ENCODE results near the gene DOC2A. TPM values are rescaled to one million over a fixed set of nuclear protein-coding genes. Genes with fewer than 3 reads are reported as not detected.
"Not testable (repeated sequence)": the region's sequence is repeated elsewhere in the genome, so short reads cannot be mapped to it uniquely, and the experiment has no call there.

The DOC2A gene
- total and polyA plus RNA-seq, 7 experiments from 2014 or later, result 0.18 to 0.54 (median 0.46) TPM; not detected in 4

- no peaks in the 10 kb centered on the region for H3K36me3 ChIP-seq (ENCODE audit: control insufficient read depth in 2 of 3, insufficient read depth in 3 of 3, low read length in 3 of 3)
- no peak overlapping the region for H3K27ac ChIP-seq (ENCODE audit: low read depth, low read length)
- intact Hi-C loops (cut with micrococcal nuclease), result no loop called here
- H3K9me3 ChIP-seq (ENCODE audit: control insufficient read depth in 2 of 3, low read length in 3 of 3), result no peaks in the 10 kb centered on the region
- CTCF ChIA-PET, result interaction anchor here (1.6 kb wide), 1 partner anchor 316 kb away, joined by 5 read pairs; no protein-coding TSS in a partner anchor
- POLR2A ChIA-PET, result interaction anchor here (1.1 kb wide), 1 partner anchor 354 kb away, joined by 3 read pairs; no protein-coding TSS in a partner anchor
- no peak overlapping the region for H3K4me3 Mint-ChIP-seq
- H3K4me1 Mint-ChIP-seq, result peaks cover 9 to 19% (median 14%) of the 10 kb centered on the region in 7 donors
- no peaks in the 10 kb centered on the region for H3K36me3 Mint-ChIP-seq
- H3K9me3 Mint-ChIP-seq, result peaks cover 0 to 3% (median 0%) of the 10 kb centered on the region in 11 donors
- ATAC-seq (no peak), DNase-seq (no peak)
- no peak overlapping the region for H3K4me3 ChIP-seq (ENCODE audit: low read length)
- peaks cover 0 to 43% (median 5%) of the 10 kb centered on the region in 5 donors for H3K27me3 Mint-ChIP-seq
- peaks cover 7 to 8% of the 10 kb centered on the region in 2 donors for H3K4me1 ChIP-seq (ENCODE audit: control insufficient read depth in 2 of 2, insufficient read depth in 2 of 2, low read length in 2 of 2)
- peaks cover 0 to 4% of the 10 kb centered on the region in 2 donors for H3K27me3 ChIP-seq (ENCODE audit: control insufficient read depth in 2 of 2, insufficient read depth in 2 of 2, low read length in 2 of 2)
- no peak overlapping the region for H3K27ac Mint-ChIP-seq
Observed at GRCh38 chr16:30016555-30017276, 5.9 kb upstream of the DOC2A start.

- H3K27ac ChIP-seq (ENCODE audit: low read depth, low read length); H3K36me3 Mint-ChIP-seq; H3K4me1 ChIP-seq (ENCODE audit: control insufficient read depth in 2 of 2, insufficient read depth in 2 of 2, low read length in 2 of 2); H3K9me3 Mint-ChIP-seq; DNase-seq; intact Hi-C loops (cut with micrococcal nuclease); H3K27me3 ChIP-seq (ENCODE audit: control insufficient read depth in 2 of 2, insufficient read depth in 2 of 2, low read length in 2 of 2); ATAC-seq; H3K36me3 ChIP-seq (ENCODE audit: control insufficient read depth in 2 of 3, insufficient read depth in 3 of 3, low read length in 3 of 3); H3K4me3 Mint-ChIP-seq; H3K4me3 ChIP-seq (ENCODE audit: low read length); CTCF ChIA-PET; H3K9me3 ChIP-seq (ENCODE audit: control insufficient read depth in 2 of 3, low read length in 3 of 3): not testable (repeated sequence)
- Mint-ChIP-seq H3K27me3 (peaks cover 0 to 42% (median 6%) of the 10 kb centered on the region in 5 donors), H3K27ac (peak overlapping the region in 1 of 9 donors; percentile 56), H3K4me1 (peaks cover 4 to 11% (median 6%) of the 10 kb centered on the region in 7 donors)
- POLR2A ChIA-PET, result interaction anchor here (0.7 to 1.1 kb wide), 3 partner anchors 27 to 353 kb away, joined by 3 read pairs; no protein-coding TSS in a partner anchor
Observed at GRCh38 chr16:30015450-30015849, 4.6 kb upstream of the DOC2A start.

- H3K9me3 ChIP-seq (ENCODE audit: control insufficient read depth in 2 of 3, low read length in 3 of 3); H3K36me3 ChIP-seq (ENCODE audit: control insufficient read depth in 2 of 3, insufficient read depth in 3 of 3, low read length in 3 of 3); DNase-seq; H3K36me3 Mint-ChIP-seq; intact Hi-C loops (cut with micrococcal nuclease); H3K27ac ChIP-seq (ENCODE audit: low read depth, low read length); H3K27ac Mint-ChIP-seq; H3K4me1 ChIP-seq (ENCODE audit: control insufficient read depth in 2 of 2, insufficient read depth in 2 of 2, low read length in 2 of 2); H3K4me3 ChIP-seq (ENCODE audit: low read length); H3K9me3 Mint-ChIP-seq; ATAC-seq; POLR2A ChIA-PET; H3K27me3 ChIP-seq (ENCODE audit: control insufficient read depth in 2 of 2, insufficient read depth in 2 of 2, low read length in 2 of 2): not testable (repeated sequence)
- Mint-ChIP-seq H3K27me3 (peaks cover 0 to 48% (median 6%) of the 10 kb centered on the region in 5 donors), H3K4me1 (peaks cover 4 to 11% (median 5%) of the 10 kb centered on the region in 7 donors), H3K4me3 (peak overlapping the region in 5 of 10 donors; percentile 32 to 87 (median 74))
- CTCF ChIA-PET, result interaction anchor here (0.6 to 0.7 kb wide), 3 partner anchors 31 to 390 kb away, joined by 3 to 4 read pairs (median 4); no protein-coding TSS in a partner anchor
Observed at GRCh38 chr16:30012598-30012997, 1.8 kb upstream of the DOC2A start.

GRCh38 chr16:30011714-30012504 is 1.1 kb upstream of the DOC2A start:
- DNase-seq, result no peak
- ChIA-PET POLR2A (no interaction called here), CTCF (interaction anchor here (0.7 kb wide), 1 partner anchor 185 kb away, joined by 4 read pairs; no protein-coding TSS in a partner anchor)
- ATAC-seq, result no peak
- intact Hi-C loops (cut with micrococcal nuclease), result no loop called here
- Mint-ChIP-seq H3K9me3 (no peaks in the 10 kb centered on the region), H3K4me3 (peak overlapping the region; percentile 74 to 90 (median 80)), H3K4me1 (peaks cover 4 to 11% (median 5%) of the 10 kb centered on the region in 7 donors), H3K27ac (peak overlapping the region in 3 of 9 donors; percentile 9 to 84 (median 16)), H3K27me3 (peaks cover 0 to 45% (median 6%) of the 10 kb centered on the region in 5 donors), H3K36me3 (no peaks in the 10 kb centered on the region)
- Histone ChIP-seq H3K9me3 (ENCODE audit: control insufficient read depth in 2 of 3, low read length in 3 of 3) (no peaks in the 10 kb centered on the region), H3K4me3 (ENCODE audit: low read length) (peak overlapping the region; percentile 30), H3K36me3 (ENCODE audit: control insufficient read depth in 2 of 3, insufficient read depth in 3 of 3, low read length in 3 of 3) (no peaks in the 10 kb centered on the region), H3K27ac (ENCODE audit: low read depth, low read length) (no peak overlapping the region), H3K27me3 (ENCODE audit: control insufficient read depth in 2 of 2, insufficient read depth in 2 of 2, low read length in 2 of 2) (peaks cover 0 to 8% of the 10 kb centered on the region in 2 donors), H3K4me1 (ENCODE audit: control insufficient read depth in 2 of 2, insufficient read depth in 2 of 2, low read length in 2 of 2) (peaks cover 8 to 10% of the 10 kb centered on the region in 2 donors)

- H3K4me1 ChIP-seq (ENCODE audit: control insufficient read depth in 2 of 2, insufficient read depth in 2 of 2, low read length in 2 of 2), result peaks cover 8 to 10% of the 10 kb centered on the region in 2 donors
- CTCF ChIA-PET, result interaction anchor here (0.7 kb wide), 1 partner anchor 305 kb away, joined by 5 read pairs; no protein-coding TSS in a partner anchor
- no peaks in the 10 kb centered on the region for H3K9me3 Mint-ChIP-seq
- peak overlapping the region; percentile 59 to 87 (median 74) for H3K4me3 Mint-ChIP-seq
- H3K9me3 ChIP-seq (ENCODE audit: control insufficient read depth in 2 of 3, low read length in 3 of 3), result no peaks in the 10 kb centered on the region
- POLR2A ChIA-PET, result no interaction called here
- H3K27ac ChIP-seq (ENCODE audit: low read depth, low read length), result no peak overlapping the region
- peak overlapping the region; percentile 33 for H3K4me3 ChIP-seq (ENCODE audit: low read length)
- H3K27me3 Mint-ChIP-seq, result peaks cover 0 to 39% (median 6%) of the 10 kb centered on the region in 5 donors
- peak; percentile 3 for ATAC-seq
- peak overlapping the region in 4 of 9 donors; percentile 16 to 51 (median 32) for H3K27ac Mint-ChIP-seq
- DNase-seq, result no peak
- no peaks in the 10 kb centered on the region for H3K36me3 Mint-ChIP-seq
- no peaks in the 10 kb centered on the region for H3K36me3 ChIP-seq (ENCODE audit: control insufficient read depth in 2 of 3, insufficient read depth in 3 of 3, low read length in 3 of 3)
- intact Hi-C loops (cut with micrococcal nuclease), result no loop called here
- peaks cover 0 to 8% of the 10 kb centered on the region in 2 donors for H3K27me3 ChIP-seq (ENCODE audit: control insufficient read depth in 2 of 2, insufficient read depth in 2 of 2, low read length in 2 of 2)
- peaks cover 4 to 11% (median 5%) of the 10 kb centered on the region in 7 donors for H3K4me1 Mint-ChIP-seq
Observed at GRCh38 chr16:30009990-30010843, 610 bp downstream of the DOC2A start.

All from naive thymus-derived CD4-positive, alpha-beta T cell (primary cell).